ENCODE data around the gene ARSH. TPM values are rescaled to one million over a fixed set of nuclear protein-coding genes. Genes with fewer than 3 reads are reported as not detected.
"Not testable (repeated sequence)": the region's sequence is repeated elsewhere in the genome, so short reads cannot be mapped to it uniquely, and the experiment has no call there.

ARSH gene
- total RNA-seq, 1 experiment from 2014 or later: not detected

DNA sequence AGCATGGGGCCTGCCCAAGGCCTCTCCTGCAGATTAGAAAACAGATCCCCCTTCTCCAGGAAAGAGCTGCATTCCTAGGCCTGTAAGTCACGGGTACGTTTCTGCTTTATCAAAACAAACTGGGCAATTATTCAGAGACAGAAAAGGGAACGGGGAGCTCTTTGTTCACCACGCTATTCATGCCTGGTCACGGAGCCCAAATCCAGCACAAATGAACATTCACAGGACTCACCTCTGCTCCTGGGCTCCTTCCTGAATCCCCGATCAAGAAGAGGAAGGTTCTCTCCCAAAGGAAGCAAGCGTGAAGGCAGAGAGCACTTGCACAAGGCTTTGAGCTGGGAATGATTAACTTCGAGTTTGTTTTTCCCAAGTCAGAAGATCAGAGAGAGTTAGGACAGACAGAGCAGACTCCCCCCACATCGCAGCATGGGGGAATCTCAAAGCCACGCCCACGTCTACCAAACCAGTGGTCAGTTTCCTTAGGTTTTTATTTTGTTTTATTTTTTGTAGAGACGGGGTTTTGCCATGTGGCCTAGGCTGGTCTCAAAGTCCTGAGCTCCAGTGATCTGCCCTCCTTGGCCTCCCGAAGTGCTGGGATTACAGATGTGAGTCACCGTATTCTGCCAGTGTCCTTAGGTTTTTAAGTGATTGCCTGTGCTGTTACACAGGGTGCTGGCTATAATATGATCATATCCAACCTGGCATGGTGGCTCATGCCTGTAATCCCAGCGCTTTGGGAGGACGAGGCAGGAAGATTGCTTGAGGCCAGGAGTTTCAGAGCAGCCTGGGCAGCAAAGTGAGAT is 42.2 kb upstream of the ARSH start:
- intact Hi-C loops (cut with micrococcal nuclease; ENCODE audit: unreplicated experiment); ATAC-seq; H3K4me3 ChIP-seq (ENCODE audit: low read depth in 2 of 2, low read length in 2 of 2); H3K9me3 ChIP-seq (ENCODE audit: control insufficient read depth, insufficient read depth, low read depth, low read length); in situ Hi-C loops (cut with HindIII; ENCODE audit: low pct_unique_long_range_greater_than_20kb, low sequenced_read_pairs); BruUV-seq (replicated peaks); H3K27me3 ChIP-seq (ENCODE audit: control insufficient read depth, insufficient read depth, low read length); CTCF ChIA-PET; DNase-seq (ENCODE audit: low read depth, low spot score); POLR2A ChIA-PET; H3K36me3 ChIP-seq (ENCODE audit: control insufficient read depth, insufficient read depth, low read length); H3K4me1 ChIP-seq (ENCODE audit: control insufficient read depth, insufficient read depth, low read length); H3K27ac ChIP-seq (ENCODE audit: low read length): not testable (repeated sequence)

GRCh38 chrX:2965965-2966364 is 40.4 kb upstream of the ARSH start:
- CTCF ChIA-PET: no interaction called here
- TF ChIP-seq, protein P1, sequence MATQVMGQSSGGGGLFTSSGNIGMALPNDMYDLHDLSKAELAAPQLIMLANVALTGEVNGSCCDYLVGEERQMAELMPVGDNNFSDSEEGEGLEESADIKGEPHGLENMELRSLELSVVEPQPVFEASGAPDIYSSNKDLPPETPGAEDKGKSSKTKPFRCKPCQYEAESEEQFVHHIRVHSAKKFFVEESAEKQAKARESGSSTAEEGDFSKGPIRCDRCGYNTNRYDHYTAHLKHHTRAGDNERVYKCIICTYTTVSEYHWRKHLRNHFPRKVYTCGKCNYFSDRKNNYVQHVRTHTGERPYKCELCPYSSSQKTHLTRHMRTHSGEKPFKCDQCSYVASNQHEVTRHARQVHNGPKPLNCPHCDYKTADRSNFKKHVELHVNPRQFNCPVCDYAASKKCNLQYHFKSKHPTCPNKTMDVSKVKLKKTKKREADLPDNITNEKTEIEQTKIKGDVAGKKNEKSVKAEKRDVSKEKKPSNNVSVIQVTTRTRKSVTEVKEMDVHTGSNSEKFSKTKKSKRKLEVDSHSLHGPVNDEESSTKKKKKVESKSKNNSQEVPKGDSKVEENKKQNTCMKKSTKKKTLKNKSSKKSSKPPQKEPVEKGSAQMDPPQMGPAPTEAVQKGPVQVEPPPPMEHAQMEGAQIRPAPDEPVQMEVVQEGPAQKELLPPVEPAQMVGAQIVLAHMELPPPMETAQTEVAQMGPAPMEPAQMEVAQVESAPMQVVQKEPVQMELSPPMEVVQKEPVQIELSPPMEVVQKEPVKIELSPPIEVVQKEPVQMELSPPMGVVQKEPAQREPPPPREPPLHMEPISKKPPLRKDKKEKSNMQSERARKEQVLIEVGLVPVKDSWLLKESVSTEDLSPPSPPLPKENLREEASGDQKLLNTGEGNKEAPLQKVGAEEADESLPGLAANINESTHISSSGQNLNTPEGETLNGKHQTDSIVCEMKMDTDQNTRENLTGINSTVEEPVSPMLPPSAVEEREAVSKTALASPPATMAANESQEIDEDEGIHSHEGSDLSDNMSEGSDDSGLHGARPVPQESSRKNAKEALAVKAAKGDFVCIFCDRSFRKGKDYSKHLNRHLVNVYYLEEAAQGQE (IDR thresholded peaks at IDR 0.05; ENCODE audit: insufficient read depth in 1 of 2, low read depth in 2 of 2, low read length in 1 of 2): no peak
- TF ChIP-seq POLR2AphosphoS5 (IDR thresholded peaks at IDR 0.05; ENCODE audit: low read depth, low read length): no peak
- no peak for TF ChIP-seq SIN3A (IDR thresholded peaks at IDR 0.05; ENCODE audit: borderline replicate concordance, insufficient read depth, low read depth, low read length)
- TF ChIP-seq TCF7L2 (IDR thresholded peaks at IDR 0.05; ENCODE audit: low read depth, low read length): no peak
- no peak for TF ChIP-seq CTCF (IDR thresholded peaks at IDR 0.05)

DNA sequence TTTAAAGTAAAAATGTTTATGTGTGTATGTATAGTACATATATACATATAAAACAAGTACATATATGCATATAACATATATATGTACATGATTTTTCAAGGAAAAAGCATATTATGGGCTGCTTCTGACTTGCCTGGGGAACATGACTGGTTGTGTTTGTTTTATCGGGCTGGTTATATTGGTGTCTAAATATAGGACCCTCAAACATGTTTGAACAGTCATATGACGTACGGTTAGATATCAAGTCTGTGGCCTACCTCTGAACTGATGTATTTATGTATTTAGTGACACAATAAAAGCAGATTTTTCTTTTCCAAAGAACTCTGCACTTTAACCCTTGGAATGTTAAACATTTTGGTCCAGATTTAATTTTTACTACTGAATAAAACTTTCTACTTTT is 39.3 kb upstream of the ARSH start:
- Histone ChIP-seq H3K27ac (ENCODE audit: low read length) (no peak overlapping the region), H3K9me3 (ENCODE audit: control insufficient read depth, insufficient read depth, low read depth, low read length) (no peaks in the 10 kb centered on the region), H3K27me3 (ENCODE audit: control insufficient read depth, insufficient read depth, low read length) (no peaks in the 10 kb centered on the region), H3K4me3 (ENCODE audit: low read depth in 2 of 2, low read length in 2 of 2) (no peak overlapping the region), H3K36me3 (ENCODE audit: control insufficient read depth, insufficient read depth, low read length) (no peaks in the 10 kb centered on the region), H3K4me1 (ENCODE audit: control insufficient read depth, insufficient read depth, low read length) (no peaks in the 10 kb centered on the region)
- ChIA-PET POLR2A (no interaction called here), CTCF (no interaction called here)
- ATAC-seq: no peak
- DNase-seq (ENCODE audit: low read depth, low spot score): no peak
- TF ChIP-seq CTCF (IDR thresholded peaks at IDR 0.05) (no peak), POLR2AphosphoS5 (IDR thresholded peaks at IDR 0.05; ENCODE audit: low read depth, low read length) (no peak), TCF7L2 (IDR thresholded peaks at IDR 0.05; ENCODE audit: low read depth, low read length) (no peak), SIN3A (IDR thresholded peaks at IDR 0.05; ENCODE audit: borderline replicate concordance, insufficient read depth, low read depth, low read length) (no peak)
- TF ChIP-seq, protein P1 (IDR thresholded peaks at IDR 0.05; ENCODE audit: insufficient read depth in 1 of 2, low read depth in 2 of 2, low read length in 1 of 2): no peak
- in situ Hi-C loops (cut with HindIII; ENCODE audit: low pct_unique_long_range_greater_than_20kb, low sequenced_read_pairs): no loop called here
- intact Hi-C loops (cut with micrococcal nuclease; ENCODE audit: unreplicated experiment): no loop called here
- no TSS peak for BruUV-seq (replicated peaks)

More at GRCh38 chrX:2965965-2966364, 40.4 kb upstream of the ARSH start:
- ATAC-seq (no peak), DNase-seq (ENCODE audit: low read depth, low spot score) (no peak)
- no TSS peak for BruUV-seq (replicated peaks)
- POLR2A ChIA-PET: no interaction called here
- H3K4me3 ChIP-seq (ENCODE audit: low read depth in 2 of 2, low read length in 2 of 2): no peak overlapping the region
- intact Hi-C loops (cut with micrococcal nuclease; ENCODE audit: unreplicated experiment) (no loop called here), in situ Hi-C loops (cut with HindIII; ENCODE audit: low pct_unique_long_range_greater_than_20kb, low sequenced_read_pairs) (no loop called here)
- no peaks in the 10 kb centered on the region for H3K27me3 ChIP-seq (ENCODE audit: control insufficient read depth, insufficient read depth, low read length)
- H3K9me3 ChIP-seq (ENCODE audit: control insufficient read depth, insufficient read depth, low read depth, low read length): no peaks in the 10 kb centered on the region
- H3K27ac ChIP-seq (ENCODE audit: low read length): no peak overlapping the region
- H3K36me3 ChIP-seq (ENCODE audit: control insufficient read depth, insufficient read depth, low read length): no peaks in the 10 kb centered on the region
- no peaks in the 10 kb centered on the region for H3K4me1 ChIP-seq (ENCODE audit: control insufficient read depth, insufficient read depth, low read length)
